HG03432 (cell line): ENCODE data around the gene COL18A1.
"Not testable (repeated sequence)": the region's sequence is repeated elsewhere in the genome, so short reads cannot be mapped to it uniquely, and the experiment has no call there.

Source experiments
- ATAC-seq: cut with Tn5 transposase; IDR thresholded peaks from one replicate; pipeline ENCODE4 v1.9.1; 2021; ENCODE audit warnings: mild to moderate bottlenecking, moderate library complexity; ENCODE audit not compliant: unreplicated experiment

COL18A1 gene

DNA sequence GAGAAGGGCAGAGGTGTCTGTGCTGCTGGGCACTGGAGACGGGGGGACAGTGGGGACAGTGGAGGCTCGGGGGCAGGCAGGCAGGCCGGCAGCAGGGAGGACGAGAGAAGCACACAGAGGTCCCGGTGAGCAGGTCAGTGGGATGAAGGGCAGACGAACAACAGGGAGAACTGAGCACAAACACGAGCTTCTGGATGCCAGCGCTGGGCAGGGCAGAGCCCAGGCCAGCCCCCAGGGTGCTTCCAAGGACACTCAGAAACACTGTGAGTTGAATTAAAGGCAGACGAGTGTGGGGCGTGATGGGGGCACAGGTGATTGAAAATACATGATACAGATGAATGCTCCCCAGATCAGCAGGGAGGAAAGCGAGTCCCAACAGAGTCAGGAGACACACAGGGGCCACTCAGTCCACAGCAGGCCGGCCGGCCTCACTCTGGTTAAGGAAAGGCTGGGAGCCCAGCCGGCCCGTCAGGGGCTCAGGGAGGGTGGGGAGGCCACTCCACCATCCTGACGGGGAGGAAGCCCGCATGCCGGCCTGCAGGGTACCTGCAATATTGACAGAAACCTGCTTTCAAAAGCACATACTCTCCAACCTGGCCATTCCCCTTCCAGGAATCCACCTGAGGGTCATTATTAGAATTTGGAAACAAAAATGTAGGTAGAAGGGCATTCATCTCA lies 123.2 kb downstream of the COL18A1 start:
- no peak for ATAC-seq

DNA sequence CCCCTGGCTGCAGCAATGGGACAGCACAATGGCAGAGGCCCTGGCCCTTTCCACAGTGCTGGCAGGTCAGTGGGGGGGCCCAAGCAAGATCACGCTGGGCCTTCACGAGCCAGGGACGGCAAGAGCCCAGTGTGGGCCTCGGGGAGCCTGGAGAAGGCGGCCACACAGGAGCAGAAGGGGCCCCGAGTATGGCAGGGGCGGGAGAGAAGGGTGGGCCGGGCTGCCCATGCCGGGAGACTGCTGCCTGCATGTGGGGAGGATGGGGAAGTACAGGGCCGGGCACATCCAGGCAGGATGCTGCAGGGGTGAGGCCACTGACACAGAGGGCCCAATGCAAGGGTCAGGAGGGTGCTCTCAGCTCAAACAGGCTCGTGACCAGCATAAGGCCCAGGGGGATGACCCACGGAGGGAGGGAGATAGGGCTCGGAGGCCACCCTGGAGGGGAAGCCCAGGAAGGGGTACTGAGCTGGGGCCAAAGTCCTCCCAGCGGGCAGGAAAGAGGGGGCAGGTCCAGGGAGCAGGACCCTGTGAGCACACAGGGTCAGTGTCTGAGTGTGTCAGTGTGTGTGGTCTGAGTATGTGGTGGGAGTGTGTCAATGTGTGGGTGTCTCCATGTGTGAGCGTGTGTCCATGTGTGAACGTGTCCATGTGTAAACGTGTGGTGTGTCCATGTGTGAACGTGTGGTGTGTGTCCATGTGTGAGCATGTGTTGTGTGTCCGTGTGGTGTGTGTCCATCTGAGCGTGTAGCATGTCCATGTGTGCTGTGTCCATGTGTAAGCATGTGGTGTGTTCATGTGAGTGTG lies 124.2 kb downstream of the COL18A1 start:
- no peak for ATAC-seq

DNA sequence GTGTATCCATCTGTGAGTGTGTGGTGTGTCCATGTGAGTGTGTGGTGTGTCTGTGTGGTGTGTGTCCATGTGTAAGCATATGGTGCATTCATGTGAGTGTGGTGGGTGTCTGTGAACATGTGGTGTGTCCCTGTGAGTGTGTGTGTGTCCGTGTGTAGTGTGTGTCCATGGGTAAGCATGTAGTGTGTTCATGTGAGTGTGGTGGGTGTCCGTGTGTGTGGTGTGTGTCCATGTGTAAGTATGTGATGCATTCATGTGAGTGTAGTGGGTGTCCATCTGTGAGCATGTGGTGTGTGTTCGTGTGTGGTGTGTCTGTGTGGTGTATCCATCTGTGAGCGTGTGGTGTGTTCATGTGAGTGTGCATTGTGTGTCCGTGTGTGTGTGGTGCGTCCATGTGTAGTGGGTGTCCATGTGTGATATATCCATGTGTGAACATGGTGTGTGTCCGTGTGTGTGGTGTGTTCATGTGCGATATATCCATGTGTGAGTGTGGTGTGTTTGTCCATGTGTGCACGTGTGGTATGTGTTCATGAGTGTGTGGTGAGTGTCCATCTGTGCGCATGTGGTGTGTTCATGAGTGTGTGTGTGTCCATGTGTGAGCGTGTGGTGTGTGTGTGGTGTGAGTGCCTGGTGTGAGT lies 124.9 kb downstream of the COL18A1 start:
- no peak for ATAC-seq

DNA sequence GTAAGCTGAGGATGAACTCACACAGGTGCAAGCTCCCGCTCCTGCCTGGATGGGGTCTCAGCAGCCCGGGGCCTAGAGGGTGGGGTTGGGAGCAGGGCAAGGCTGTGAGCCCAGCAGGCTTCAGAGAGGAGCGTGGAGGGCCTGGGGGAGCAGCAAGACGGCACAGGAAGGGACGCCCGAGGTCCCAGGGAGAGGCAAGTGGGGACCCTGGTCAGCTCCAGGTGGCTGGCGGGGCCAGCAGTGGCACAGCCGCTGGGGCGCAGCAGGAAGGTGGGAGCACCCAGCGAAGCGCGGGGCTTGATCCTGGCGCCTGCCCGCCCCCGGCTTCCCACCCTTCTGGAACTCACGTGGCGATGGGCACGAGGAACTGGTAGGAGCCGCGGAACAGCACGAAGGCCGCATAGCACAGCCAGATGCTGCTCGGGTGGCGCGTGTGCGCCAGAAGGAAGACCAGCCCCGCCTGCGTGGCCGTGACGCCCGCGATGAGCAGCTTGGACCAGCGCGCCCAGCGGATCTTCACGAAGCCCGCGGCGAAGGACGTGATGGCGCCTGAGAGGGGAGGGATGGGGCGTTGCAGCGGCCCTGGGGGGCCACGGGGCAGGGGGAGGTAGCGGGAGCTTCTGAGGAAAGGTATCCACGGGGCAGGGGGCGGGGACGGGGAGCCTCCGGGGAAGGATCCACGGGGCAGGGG lies 125.6 kb downstream of the COL18A1 start:
- ATAC-seq, result no peak

DNA sequence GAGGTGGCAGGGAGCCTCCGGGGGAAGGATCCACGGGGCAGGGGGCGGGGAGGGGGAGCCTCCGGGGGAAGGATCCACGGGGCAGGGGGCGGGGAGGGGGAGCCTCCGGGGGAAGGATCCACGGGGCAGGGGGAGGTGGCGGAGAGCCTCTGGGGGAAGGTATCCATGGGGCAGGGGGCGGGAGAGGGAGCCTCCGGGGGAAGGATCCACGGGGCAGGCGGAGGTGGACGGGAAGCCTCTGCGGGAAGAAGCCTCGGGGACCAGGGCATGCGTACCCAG lies 126.1 kb downstream of the COL18A1 start:
- ATAC-seq, result not testable (repeated sequence)

DNA sequence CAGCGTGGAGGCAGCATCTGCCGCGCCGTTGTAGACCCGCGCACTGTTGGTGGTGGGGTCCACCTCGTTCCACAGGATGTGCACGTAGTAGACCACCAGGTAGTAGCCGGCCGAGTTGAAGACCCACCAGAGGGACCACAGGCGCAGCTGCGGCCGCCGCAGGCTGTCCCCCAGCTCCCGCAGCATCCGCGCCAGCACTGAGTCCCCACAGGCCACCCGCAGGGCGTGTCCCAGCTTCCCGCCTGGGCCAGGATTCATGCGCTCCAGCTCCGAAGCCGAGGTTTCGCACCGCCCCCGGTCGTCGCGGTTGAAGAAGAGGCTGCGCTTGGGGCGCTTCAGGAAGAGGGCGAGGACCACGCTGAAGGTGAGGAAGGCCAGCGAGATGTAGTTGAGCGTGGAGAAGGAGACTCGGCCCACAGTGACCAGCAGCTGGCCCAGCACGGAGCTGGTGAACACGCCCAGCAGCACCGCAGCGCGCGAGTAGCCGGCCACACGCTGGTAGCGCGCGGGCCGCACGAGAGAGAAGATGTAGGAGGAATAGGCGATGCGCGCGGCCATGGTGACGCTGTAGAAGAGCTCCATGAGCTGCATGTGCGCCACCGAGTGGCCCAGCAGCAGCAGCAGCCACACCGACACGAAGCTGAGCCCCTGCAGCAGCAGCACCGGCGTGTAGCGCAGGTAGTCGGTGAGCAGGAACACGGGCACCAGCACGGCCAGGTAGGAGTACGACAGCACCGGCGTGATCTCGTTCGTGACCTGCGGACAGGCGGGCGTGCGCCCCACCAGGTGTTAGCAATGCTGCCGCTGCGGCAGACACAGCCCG lies 126.6 kb downstream of the COL18A1 start:
- ATAC-seq, result no peak

DNA sequence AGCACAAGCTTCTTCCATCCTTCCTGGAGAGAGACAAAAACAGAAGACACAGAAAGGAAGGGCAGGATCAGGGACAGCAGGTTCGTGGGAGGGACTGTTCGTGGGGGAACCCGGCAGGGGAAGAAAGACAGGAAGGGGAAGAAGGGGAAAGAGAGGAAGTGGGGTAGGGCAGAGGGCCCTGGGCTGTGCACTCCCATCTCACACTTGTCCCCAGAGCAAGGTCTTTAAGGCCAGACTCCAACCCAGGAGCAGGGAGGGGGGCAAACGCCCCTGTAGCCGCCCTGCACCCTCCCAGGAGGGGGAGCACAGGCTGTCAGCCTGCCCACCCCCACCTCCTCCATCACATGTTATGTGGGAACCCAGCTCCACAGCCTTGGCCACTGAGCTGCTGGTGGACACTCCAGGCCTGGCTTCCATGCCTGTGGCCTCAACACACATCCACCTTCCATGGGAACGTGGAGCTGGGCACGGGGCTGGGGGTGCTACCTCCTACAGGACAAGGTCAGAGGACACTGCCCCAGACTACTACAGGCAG lies 127.9 kb downstream of the COL18A1 start:
- no peak for ATAC-seq

DNA sequence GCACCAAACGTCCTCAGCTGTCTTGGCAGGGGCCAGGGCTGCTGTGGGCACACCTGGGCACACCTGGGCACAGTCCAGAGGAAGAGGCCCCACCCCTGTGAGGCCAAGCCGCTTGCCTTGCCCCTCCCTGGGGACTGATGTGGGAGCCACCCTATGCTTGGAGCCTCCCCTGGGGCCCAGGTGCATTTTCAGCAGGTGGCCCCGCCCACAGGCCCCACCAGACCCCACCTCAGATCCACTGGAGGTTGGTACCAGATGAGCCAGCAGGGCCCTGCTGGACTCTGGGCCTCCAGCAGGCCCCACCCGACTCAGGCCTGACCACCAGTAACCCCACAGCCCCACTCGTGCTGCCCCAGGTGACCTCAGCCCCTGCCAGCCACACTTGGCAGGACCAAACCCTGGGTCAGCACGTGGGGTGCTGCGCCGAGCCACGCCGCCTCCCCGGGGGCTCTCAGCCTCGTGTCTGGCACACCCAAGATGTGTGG lies 128.4 kb downstream of the COL18A1 start:
- no peak for ATAC-seq

DNA sequence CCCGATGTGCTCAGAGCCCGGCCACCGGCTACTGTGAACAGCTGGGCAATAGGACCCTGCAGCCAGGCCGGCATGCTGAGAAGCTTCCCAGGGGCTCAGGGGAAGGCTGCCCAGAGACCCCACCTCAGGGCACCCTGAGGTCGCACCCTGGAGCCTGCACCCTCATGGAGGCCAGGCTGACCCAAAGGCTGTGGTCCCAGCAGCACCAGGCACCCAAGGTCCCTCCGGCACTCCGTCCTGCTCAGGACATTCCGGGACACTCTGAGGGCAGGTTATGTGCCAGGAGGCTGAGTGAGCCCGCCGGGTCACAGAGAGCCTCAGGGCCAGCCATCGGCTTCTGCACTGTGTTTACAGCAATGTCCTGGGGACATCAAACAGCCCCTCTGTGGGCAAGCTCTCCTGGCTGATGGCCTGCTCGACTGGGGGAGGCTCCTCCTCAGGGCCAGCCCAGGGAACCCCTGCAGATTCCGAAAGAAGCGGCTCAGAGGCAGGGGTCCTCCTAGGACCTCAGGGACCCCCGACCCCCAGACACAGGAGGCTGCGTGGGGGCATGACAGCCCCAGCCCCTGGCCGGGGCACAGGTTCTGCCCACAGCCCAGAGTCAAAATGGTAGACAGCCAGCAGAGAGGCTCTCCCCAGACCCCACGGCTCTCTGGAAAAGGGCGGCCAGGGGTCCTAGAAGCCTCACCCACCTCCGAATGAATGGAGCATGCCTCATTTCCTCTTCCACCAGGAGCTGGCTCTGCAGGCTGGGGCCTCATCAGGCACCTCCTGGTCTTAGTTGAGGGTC lies 129.1 kb downstream of the COL18A1 start:
- no peak for ATAC-seq

DNA sequence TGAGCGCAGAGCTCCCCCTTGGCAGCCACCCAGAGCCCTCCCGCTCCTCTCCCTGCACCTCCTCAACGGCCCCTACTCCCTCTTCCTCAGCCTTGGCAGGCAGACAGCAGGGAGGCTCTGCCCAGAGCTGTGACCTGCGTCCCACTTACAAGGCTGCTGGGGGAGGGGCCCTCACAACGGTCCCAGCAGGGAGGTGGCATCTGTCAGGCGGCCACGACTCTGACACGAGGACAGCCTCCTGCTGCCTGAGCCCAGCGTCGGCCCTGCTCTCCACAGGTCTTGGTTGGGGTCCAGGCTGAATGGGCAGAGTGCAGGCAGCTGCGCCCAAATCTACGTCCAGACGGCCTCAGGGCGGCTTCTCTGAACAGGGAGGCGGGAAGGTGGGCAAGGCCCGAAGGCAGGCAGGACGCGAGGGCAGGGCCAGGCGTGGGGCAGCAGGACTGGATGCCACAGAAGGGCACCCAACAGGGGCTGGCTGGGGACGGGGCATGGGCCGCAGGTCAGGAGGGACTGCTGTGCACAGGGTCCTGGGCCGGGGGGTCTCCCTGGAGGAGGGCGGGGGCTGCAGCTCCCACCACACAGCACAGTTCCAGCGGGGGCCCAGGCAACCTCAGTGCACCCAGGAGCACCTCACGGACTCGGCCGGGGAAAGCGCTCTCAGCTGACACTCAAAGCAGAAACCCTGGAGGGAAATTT lies 129.8 kb downstream of the COL18A1 start:
- no peak for ATAC-seq

DNA sequence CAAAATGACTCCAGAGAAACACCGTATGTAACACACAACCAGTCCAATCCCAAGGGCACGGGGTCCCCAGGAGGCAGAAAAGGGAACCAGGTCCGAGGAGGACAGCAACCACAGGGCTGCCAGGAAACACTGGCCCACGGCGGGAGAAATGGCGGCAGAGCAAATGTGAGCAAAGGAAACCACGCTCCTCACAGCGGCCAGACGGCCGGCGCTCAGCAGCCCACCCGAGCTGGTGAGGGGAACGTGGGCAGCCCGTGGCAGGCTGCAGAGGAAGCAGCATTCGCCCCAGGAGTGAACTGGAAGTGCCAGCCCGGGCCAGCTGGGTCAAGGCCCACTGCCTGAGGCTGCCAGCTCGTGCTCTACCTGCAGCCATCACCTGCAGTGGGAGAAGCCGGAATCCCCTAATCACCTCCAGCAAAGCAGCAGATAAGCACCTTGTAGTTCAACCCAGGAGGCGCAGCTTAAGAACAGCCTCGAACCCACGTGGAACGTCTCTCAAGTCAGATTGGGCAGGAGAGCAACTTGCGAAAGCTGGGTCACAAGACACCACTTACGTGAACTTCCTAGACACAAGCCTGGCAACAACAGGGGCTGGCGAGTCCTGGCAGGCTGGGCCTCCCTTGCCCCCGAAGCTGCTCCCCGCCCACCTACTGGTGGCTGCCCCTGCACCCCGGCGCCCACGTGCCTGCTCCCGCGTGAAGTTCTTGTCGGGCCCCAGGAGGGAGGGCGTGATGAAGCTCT lies 130.5 kb downstream of the COL18A1 start:
- ATAC-seq, result no peak

DNA sequence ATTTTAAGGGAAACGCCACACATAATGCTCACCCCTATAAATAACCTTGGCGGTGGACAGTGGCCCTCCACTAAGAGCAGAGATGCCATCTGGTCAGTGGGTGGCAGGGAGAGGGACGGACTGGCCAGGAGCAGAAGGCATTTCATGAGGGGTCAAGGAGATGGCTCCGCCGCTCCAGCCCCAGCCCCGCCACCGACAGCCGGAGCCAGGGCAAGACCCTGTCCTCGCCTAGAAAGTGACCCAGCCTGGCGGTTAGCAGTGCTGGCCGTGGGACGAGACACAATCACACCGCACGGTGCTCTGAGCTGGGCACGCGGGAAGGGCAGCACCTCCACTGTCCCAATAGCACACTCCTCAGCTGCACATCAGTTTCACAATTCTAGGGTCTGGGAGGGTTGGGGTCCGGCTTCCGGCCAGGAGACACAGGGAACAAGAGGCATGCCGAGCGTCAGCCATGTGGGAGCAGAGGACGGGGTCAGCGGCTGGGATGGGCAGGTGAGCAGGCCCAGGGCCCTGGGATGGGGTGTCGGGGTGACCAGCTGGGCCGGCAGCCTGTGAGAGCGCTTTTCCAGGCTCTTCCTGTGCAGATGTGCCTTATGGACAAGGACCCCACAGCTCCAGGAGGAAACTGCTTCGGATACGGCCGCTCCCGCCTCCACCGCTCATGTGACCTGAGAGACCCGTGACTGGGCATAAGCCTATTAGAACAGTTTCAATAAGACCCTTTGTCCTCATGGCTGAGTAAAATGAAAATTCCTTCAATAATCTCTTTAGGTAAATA lies 131.5 kb downstream of the COL18A1 start:
- no peak for ATAC-seq

DNA sequence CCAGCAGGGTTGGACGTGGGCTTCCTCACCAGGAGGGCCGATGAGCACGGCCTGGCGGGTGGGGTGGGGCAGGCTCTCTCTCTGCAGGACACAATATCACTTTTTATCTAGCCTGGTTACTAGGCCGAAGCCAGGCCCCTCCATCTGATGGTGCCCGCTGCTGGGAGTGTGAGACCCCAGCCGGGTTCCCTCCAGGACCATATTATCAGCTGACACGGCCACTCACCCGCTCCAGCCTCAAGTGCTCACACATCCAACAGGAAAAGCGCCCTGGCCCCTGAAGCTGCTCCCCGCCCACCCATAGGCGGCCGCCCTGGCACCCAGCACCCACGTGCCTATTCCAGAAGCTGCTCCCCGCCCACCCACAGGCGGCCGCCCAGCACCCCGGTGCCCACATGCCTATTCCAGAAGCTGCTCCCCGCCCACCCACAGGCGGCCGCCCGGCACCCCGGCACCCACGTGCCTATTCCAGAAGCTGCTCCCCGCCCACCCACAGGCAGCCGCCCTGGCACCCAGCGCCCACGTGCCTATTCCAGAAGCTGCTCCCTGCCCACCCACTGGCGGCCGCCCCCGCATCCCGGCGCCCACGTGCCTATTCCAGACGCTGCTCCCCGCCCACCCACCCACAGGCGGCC lies 132.3 kb downstream of the COL18A1 start:
- ATAC-seq, result no peak

DNA sequence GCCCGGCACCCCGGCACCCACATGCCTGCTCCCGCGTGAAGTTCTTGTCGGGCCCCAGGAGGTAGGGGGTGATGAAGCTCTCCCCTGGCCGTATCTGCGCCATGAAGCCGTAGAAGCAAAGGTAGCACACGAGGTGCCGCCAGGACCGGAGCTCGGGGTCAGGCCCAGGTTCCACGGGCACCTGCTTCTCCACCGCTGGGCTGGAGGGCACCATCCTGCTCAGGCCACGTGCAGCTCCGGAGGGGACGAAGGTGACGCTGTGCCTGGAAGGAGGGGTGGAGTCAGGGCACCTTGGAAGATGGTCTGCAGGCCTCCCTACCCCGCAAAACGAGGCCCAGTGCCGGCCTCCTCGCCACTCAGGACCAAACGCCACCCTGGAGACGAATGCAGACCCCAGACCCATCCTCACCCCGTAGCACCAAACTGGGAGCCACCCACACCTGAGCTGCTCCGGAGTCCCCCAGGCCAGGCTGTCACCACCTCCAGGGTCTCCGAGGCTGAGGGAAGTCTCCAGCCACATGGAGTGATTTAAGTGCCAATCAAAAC lies 132.9 kb downstream of the COL18A1 start:
- no peak for ATAC-seq

DNA sequence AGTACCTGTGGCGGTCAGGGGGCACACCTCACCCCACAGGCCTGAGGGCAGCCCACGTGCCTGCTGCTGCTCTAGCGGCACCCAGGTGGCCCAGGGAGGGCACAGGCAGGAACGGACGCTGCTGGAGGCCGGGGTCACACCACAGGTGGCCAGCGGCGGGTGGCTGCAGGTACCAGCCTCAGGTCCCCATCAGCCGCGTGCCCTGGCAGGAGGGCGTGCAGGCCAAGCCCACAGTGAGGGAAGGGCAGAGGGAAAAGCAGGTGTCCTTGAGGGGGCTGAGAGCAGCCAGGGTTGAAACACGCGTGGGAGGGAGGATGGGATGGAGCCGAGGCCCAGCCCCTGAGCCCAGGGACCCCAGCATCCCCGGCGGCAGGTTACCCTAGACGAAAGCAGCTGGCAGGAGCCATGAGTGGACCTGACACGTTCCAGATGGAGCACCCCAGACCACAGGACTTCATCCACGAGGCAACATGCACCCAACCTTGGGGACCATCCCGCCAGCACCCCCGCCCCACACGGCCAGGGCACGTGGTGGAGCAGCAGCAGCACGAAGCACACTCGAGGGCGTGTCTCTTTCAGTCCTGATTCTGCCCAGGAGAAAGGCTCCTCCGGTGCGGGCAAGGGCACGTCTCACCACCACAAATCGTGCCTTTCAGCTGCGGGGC lies 133.5 kb downstream of the COL18A1 start:
- no peak for ATAC-seq
